IMR-90 (cell line): Measurements from ENCODE around the gene UGGT1. TPM values are rescaled to one million over a fixed set of nuclear protein-coding genes. Genes with fewer than 3 reads are reported as not detected.

Source experiments
- ATAC-seq: fragments of 200-7000 bp; cut with Tn5 transposase; 2 replicates; pipeline ENCODE4 v1.9.1; 2020; ENCODE audit warnings: low read depth, mild to moderate bottlenecking, moderate library complexity
- BruUV-seq: library from RNA; stranded (reverse); fragments of 400-500 nt; replicated peaks from 2 replicates; lab custom pipeline; 2021; lab: Mats Ljungman, UMichigan
- CTCF ChIA-PET: fragments of 300-600 bp; formaldehyde crosslinking; extraction: SDS; loops from one replicate; lab custom pipeline; 2021; ENCODE audit warnings: antibody characterized with exemption; lab: Yijun Ruan, JAX
- POLR2A ChIA-PET: fragments of 300-600 bp; sonication (Branson Sonifier 250); formaldehyde crosslinking; loops from one replicate; lab custom pipeline; 2022; ENCODE audit warnings: antibody characterized with exemption; ENCODE audit not compliant: unreplicated experiment; lab: Charles Lee
- DNase-seq: peaks from one replicate; pipeline ENCODE4 v3.0.0; 2013
- H2AFZ ChIP-seq: replicated peaks from 2 replicates; pipeline ENCODE3; 2013; ENCODE audit warnings: low read length, mild to moderate bottlenecking; ENCODE audit not compliant: poor library complexity
- H2AK5ac ChIP-seq: 2 replicates; pipeline ENCODE4 v1.6.1; 2013; ENCODE audit warnings: low read depth, low read length, inconsistent platforms
- H2AK9ac ChIP-seq: replicated peaks from 2 replicates; pipeline ENCODE3; 2013; ENCODE audit warnings: mild to moderate bottlenecking, low read depth, low read length, moderate library complexity; ENCODE audit not compliant: poor library complexity
- H2BK120ac ChIP-seq: 2 replicates; pipeline ENCODE4 v1.6.1; 2013; ENCODE audit warnings: low read depth, low read length, inconsistent platforms
- H2BK15ac ChIP-seq: 3 replicates; pipeline ENCODE4 v1.6.1; 2013; ENCODE audit warnings: low read depth, low read length, inconsistent platforms
- H2BK20ac ChIP-seq: 2 replicates; pipeline ENCODE4 v1.6.1; 2013; ENCODE audit warnings: low read depth, mild to moderate bottlenecking, inconsistent platforms, low read length, moderate library complexity
- H2BK5ac ChIP-seq: 2 replicates; pipeline ENCODE4 v1.6.1; 2013; ENCODE audit warnings: mild to moderate bottlenecking, low read depth, low read length, inconsistent platforms; ENCODE audit not compliant: poor library complexity, severe bottlenecking
- H3K14ac ChIP-seq: replicated peaks from 2 replicates; pipeline ENCODE4 v1.6.1; 2013; ENCODE audit warnings: low read depth, low read length, inconsistent platforms
- H3K18ac ChIP-seq: 2 replicates; pipeline ENCODE4 v1.6.1; 2013; ENCODE audit warnings: low read depth, low read length, control low read depth
- H3K23ac ChIP-seq: 2 replicates; pipeline ENCODE4 v1.6.1; 2013; ENCODE audit warnings: low read depth, low read length, inconsistent platforms
- H3K27ac ChIP-seq: 2 replicates; pipeline ENCODE4 v1.5.1; 2013; ENCODE audit warnings: mild to moderate bottlenecking, control low read depth, low read length; ENCODE audit not compliant: insufficient read depth
- H3K27me3 ChIP-seq: 2 replicates; pipeline ENCODE4 v1.6.1; 2013; ENCODE audit warnings: low read length; ENCODE audit not compliant: control insufficient read depth, insufficient read depth
- H3K36me3 ChIP-seq: 2 replicates; pipeline ENCODE4 v1.6.1; 2013; ENCODE audit warnings: low read length, mixed read lengths; ENCODE audit not compliant: control insufficient read depth, insufficient read depth
- H3K4ac ChIP-seq: 2 replicates; pipeline ENCODE4 v1.6.1; 2013; ENCODE audit warnings: low read depth, low read length, inconsistent platforms
- H3K4me1 ChIP-seq: 2 replicates; pipeline ENCODE4 v1.6.1; 2013; ENCODE audit warnings: low read length, mixed read lengths; ENCODE audit not compliant: control insufficient read depth, insufficient read depth
- H3K4me2 ChIP-seq: 2 replicates; pipeline ENCODE4 v1.6.1; 2013; ENCODE audit warnings: low read depth, mild to moderate bottlenecking, control low read depth, low read length, moderate library complexity
- H3K4me3 ChIP-seq: 2 replicates; pipeline ENCODE4 v1.5.1; 2013; ENCODE audit warnings: low read depth, mild to moderate bottlenecking, control low read depth, low read length, moderate library complexity; ENCODE audit not compliant: insufficient read depth
- H3K56ac ChIP-seq: 2 replicates; pipeline ENCODE4 v1.6.1; 2013; ENCODE audit warnings: low read length, inconsistent platforms; ENCODE audit not compliant: insufficient read depth; ENCODE audit errors: extremely low read depth
- H3K79me1 ChIP-seq, 2 experiments: 2 replicates each; pipeline ENCODE4 v1.6.1; 2013; ENCODE audit warnings: low read length in 2 of 2, inconsistent platforms in 1 of 2, low read depth in 1 of 2
- H3K9ac ChIP-seq: 2 replicates; pipeline ENCODE4 v1.6.1; 2013; ENCODE audit warnings: low read depth, low read length, control low read depth
- H3K9me1 ChIP-seq: 2 replicates; pipeline ENCODE4 v1.6.1; 2013; ENCODE audit warnings: low read length, inconsistent platforms; ENCODE audit not compliant: insufficient read depth
- H3K9me3 ChIP-seq: 2 replicates; pipeline ENCODE4 v1.6.1; 2013; ENCODE audit warnings: low read length; ENCODE audit not compliant: control insufficient read depth, insufficient read depth
- H4K20me1 ChIP-seq: 2 replicates; pipeline ENCODE4 v1.6.1; 2013; ENCODE audit warnings: low read length, inconsistent platforms; ENCODE audit not compliant: insufficient read depth
- H4K5ac ChIP-seq: 2 replicates; pipeline ENCODE4 v1.6.1; 2013; ENCODE audit warnings: mild to moderate bottlenecking, low read depth, low read length, control low read depth
- H4K8ac ChIP-seq, 2 experiments: 2 replicates each; pipeline ENCODE4 v1.6.1; 2013; ENCODE audit warnings: low read depth in 2 of 2, low read length in 2 of 2, control low read depth in 1 of 2, inconsistent platforms in 1 of 2
- H4K91ac ChIP-seq: 2 replicates; pipeline ENCODE4 v1.6.1; 2013; ENCODE audit warnings: low read depth, low read length, inconsistent platforms; ENCODE audit not compliant: insufficient read depth
- BHLHE40 ChIP-seq: fragments of 150-350 bp; IDR thresholded peaks from 2 replicates; pipeline ENCODE4 v1.6.1; 2016; ENCODE audit warnings: mild to moderate bottlenecking, low read depth, low read length
- CEBPB ChIP-seq: IDR thresholded peaks from 2 replicates; pipeline ENCODE4 v1.6.1; 2012; ENCODE audit warnings: low read depth, low read length, improper control_type of control experiment
- CHD1 ChIP-seq: IDR thresholded peaks from 2 replicates; pipeline ENCODE4 v1.6.1; 2012; ENCODE audit warnings: low read depth, low read length, improper control_type of control experiment
- CTCF ChIP-seq: conservative IDR thresholded peaks from 2 replicates; pipeline ENCODE4 v1.5.1; 2012; ENCODE audit warnings: mild to moderate bottlenecking, low read depth, low read length, improper control_type of control experiment
- FOS ChIP-seq: fragments of 150-350 bp; IDR thresholded peaks from 2 replicates; pipeline ENCODE4 v1.6.1; 2016; ENCODE audit warnings: low read depth, low read length
- MAFK ChIP-seq: IDR thresholded peaks from 2 replicates; pipeline ENCODE4 v1.6.1; 2012; ENCODE audit warnings: low read depth, low read length, improper control_type of control experiment
- MAZ ChIP-seq: IDR thresholded peaks from 2 replicates; pipeline ENCODE4 v1.6.1; 2012; ENCODE audit warnings: low read depth, mild to moderate bottlenecking, low read length, improper control_type of control experiment, moderate library complexity, borderline replicate concordance
- MXI1 ChIP-seq: IDR thresholded peaks from 2 replicates; pipeline ENCODE4 v1.6.1; 2012; ENCODE audit warnings: low read depth, mild to moderate bottlenecking, low read length, moderate library complexity, borderline replicate concordance
- NFE2L2 ChIP-seq: fragments of 150-350 bp; IDR thresholded peaks from 2 replicates; pipeline ENCODE4 v1.6.1; 2016; ENCODE audit warnings: low read depth, mild to moderate bottlenecking, low read length
- POLR2A ChIP-seq: IDR thresholded peaks from 2 replicates; pipeline ENCODE4 v1.6.1; 2012; ENCODE audit warnings: mild to moderate bottlenecking, low read depth, low read length
- RAD21 ChIP-seq: IDR thresholded peaks from 2 replicates; pipeline ENCODE4 v1.6.1; 2012; ENCODE audit warnings: low read length, improper control_type of control experiment
- RCOR1 ChIP-seq: IDR thresholded peaks from 2 replicates; pipeline ENCODE4 v1.6.1; 2012; ENCODE audit warnings: mild to moderate bottlenecking, low read length, improper control_type of control experiment; ENCODE audit not compliant: insufficient replicate concordance
- RFX5 ChIP-seq: IDR thresholded peaks from 2 replicates; pipeline ENCODE4 v1.8.0; 2012; ENCODE audit warnings: low read depth, mild to moderate bottlenecking, low read length, moderate library complexity
- SMC3 ChIP-seq: fragments of 150-350 bp; IDR thresholded peaks from 2 replicates; pipeline ENCODE4 v1.6.1; 2016; ENCODE audit warnings: low read depth, mild to moderate bottlenecking, antibody characterized with exemption, low read length, moderate library complexity
- WGBS, 2 experiments: methylation state at CpG; one replicate each; pipeline versions ENCODE4 v1.1.5 to v1.1.7; 2013; ENCODE audit warnings: missing lambda C conversion rate in 2 of 2; ENCODE audit not compliant: insufficient read length in 1 of 2; ENCODE audit errors: extremely low coverage in 2 of 2; 5-methylcytosine and 5-hydroxymethylcytosine counted together
- dilution Hi-C: fragments of 300-500 bp; cut with HindIII; formaldehyde crosslinking; loops from one replicate; pipeline ENCODE4 v1.14.3; 2018; ENCODE audit warnings: low sequenced_read_pairs; ENCODE audit not compliant: unreplicated experiment
- in situ Hi-C: fragments of 300-500 bp; cut with MboI; formaldehyde crosslinking; loops from 3 replicates; pipeline ENCODE4 v1.14.3; 2019; ENCODE audit warnings: low sequenced_read_pairs, inconsistent platforms, mixed read lengths
- intact Hi-C: fragments of 100-400 bp; cut with micrococcal nuclease; formaldehyde crosslinking; loops from 2 replicates; pipeline ENCODE4 v1.10.0; 2022
- polyA plus RNA-seq, 3 experiments: library from polyadenylated mRNA; depleted of rRNA; stranded (reverse); fragments of >200 nt; gene quantifications; 2 replicates each; pipeline ENCODE4 v1.2.3, GENCODE V29; 2012; ENCODE audit warnings: low replicate concordance in 1 of 3
- total RNA-seq: library from RNA; depleted of rRNA; stranded (reverse); fragments of >200 nt; gene quantifications from 2 replicates; pipeline ENCODE4 v1.2.3, GENCODE V29; 2012
- TF ChIP-seq, protein P1 (sequence below): fragments of 150-350 bp; IDR thresholded peaks from 2 replicates; pipeline ENCODE4 v1.6.1; 2016; ENCODE audit warnings: low read depth, mild to moderate bottlenecking, low read length, moderate library complexity, borderline replicate concordance
- TF ChIP-seq, protein P2 (sequence below): fragments of 150-350 bp; IDR thresholded peaks from 2 replicates; pipeline ENCODE4 v1.6.1; 2017; ENCODE audit warnings: mild to moderate bottlenecking, antibody characterized with exemption, low read length, low read depth

Gene UGGT1
- total and polyA plus RNA-seq, 2 of the 4 experiments (the other 2 are of a cell fraction), result 26.1 to 71.3 TPM

DNA sequence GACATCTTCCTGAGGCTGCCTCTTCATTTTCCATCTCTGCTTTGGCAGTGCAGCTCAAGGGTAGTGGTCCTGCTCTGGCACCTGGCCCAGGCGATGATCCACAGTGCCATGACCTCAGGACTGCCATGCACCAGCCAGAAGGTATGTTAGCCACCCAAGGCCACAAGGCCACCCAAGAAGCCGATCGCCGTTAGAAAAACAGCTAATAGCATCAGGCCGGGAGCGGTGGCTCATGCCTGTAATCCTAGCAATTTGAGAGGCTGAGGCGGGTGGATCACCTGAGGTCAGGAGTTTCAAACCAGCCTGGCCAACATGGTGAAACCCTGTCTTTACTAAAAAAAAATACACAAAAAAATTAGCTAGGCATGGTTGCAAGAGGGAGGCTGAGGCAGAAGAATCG is 28.4 kb upstream of the UGGT1 start:
- Histone ChIP-seq H3K18ac (no peak overlapping the region), H4K20me1 (no peaks in the 10 kb centered on the region), H3K27me3 (peaks cover 2% of the 10 kb centered on the region), H2BK20ac (no peak overlapping the region), H3K4me3 (no peak overlapping the region), H3K79me1 (no peaks in the 10 kb centered on the region), H3K9me3 (no peaks in the 10 kb centered on the region), H2BK15ac (no peak overlapping the region), H3K4me2 (no peak overlapping the region), H3K36me3 (no peaks in the 10 kb centered on the region), H2BK120ac (no peak overlapping the region), H3K4ac (no peak overlapping the region), H3K9ac (no peak overlapping the region), H4K8ac (no peak overlapping the region), H2AFZ (no peak overlapping the region), H3K4me1 (no peaks in the 10 kb centered on the region), H2AK5ac (no peak overlapping the region), H3K14ac (no peak overlapping the region), H4K91ac (no peak overlapping the region), H4K5ac (no peak overlapping the region), H2AK9ac (no peak overlapping the region), H3K56ac (no peak overlapping the region), H3K23ac (no peak overlapping the region), H2BK5ac (no peak overlapping the region), H3K27ac (no peak overlapping the region), H3K9me1 (no peaks in the 10 kb centered on the region)
- BruUV-seq, result no TSS peak
- dilution Hi-C loops (no loop called here), in situ Hi-C loops (loop anchor here (10.0 to 25.0 kb wide), 2 partner anchors 675 to 1792 kb away; no protein-coding TSS in a partner anchor), intact Hi-C loops (loop anchor here (5.0 to 10.0 kb wide), 3 partner anchors 170 to 692 kb away; partner anchors contain the start of gene HS6ST1)
- ATAC-seq (no peak), DNase-seq (no peak)
- ChIA-PET CTCF (interaction anchor here (1.1 to 2.2 kb wide), 2 partner anchors 9 to 172 kb away, joined by 3 to 9 read pairs; no protein-coding TSS in a partner anchor), POLR2A (no interaction called here)
- WGBS, 2 experiments, result 0% methylated on average over 2 of the region's 8 CpGs; no CpG with 5 or more reads in 1 of the 2 experiments
- TF ChIP-seq SMC3 (no peak), POLR2A (no peak), CEBPB (no peak), MAFK (no peak), NFE2L2 (no peak), BHLHE40 (no peak), RCOR1 (no peak), RFX5 (no peak), CTCF (no peak), MAZ (no peak), FOS (no peak), RAD21 (no peak), CHD1 (no peak), MXI1 (no peak)
- TF ChIP-seq, protein P1, sequence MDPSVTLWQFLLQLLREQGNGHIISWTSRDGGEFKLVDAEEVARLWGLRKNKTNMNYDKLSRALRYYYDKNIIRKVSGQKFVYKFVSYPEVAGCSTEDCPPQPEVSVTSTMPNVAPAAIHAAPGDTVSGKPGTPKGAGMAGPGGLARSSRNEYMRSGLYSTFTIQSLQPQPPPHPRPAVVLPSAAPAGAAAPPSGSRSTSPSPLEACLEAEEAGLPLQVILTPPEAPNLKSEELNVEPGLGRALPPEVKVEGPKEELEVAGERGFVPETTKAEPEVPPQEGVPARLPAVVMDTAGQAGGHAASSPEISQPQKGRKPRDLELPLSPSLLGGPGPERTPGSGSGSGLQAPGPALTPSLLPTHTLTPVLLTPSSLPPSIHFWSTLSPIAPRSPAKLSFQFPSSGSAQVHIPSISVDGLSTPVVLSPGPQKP, result no peak
- TF ChIP-seq, protein P2, sequence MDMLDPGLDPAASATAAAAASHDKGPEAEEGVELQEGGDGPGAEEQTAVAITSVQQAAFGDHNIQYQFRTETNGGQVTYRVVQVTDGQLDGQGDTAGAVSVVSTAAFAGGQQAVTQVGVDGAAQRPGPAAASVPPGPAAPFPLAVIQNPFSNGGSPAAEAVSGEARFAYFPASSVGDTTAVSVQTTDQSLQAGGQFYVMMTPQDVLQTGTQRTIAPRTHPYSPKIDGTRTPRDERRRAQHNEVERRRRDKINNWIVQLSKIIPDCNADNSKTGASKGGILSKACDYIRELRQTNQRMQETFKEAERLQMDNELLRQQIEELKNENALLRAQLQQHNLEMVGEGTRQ, result no peak
